GM23338 (cell line): ENCODE data around the gene THSD4.

ENCODE experiments used
- CTCF ChIP-seq, 2 experiments: fragments of 200-600 bp in 1 of 2; sonication (generic) in 1 of 2; conservative IDR thresholded peaks; 2 replicates each; pipeline versions ENCODE4 v1.5.1 to v1.6.1; 2016 to 2017; ENCODE audit warnings: antibody characterized with exemption in 2 of 2, low read depth in 2 of 2, mild to moderate bottlenecking in 2 of 2, moderate library complexity in 1 of 2
- EZH2 ChIP-seq: fragments of 200-600 bp; sonication (generic); IDR thresholded peaks from one replicate; pipeline ENCODE4 v1.8.0; 2017; ENCODE audit warnings: antibody characterized with exemption, mild to moderate bottlenecking, low read depth; ENCODE audit not compliant: unreplicated experiment
- EZH2phosphoT487 ChIP-seq: fragments of 200-600 bp; sonication (generic); IDR thresholded peaks from one replicate; pipeline ENCODE4 v1.8.1; 2018; ENCODE audit warnings: antibody characterized with exemption; ENCODE audit not compliant: unreplicated experiment
- JUNB ChIP-seq: IDR thresholded peaks from one replicate; pipeline ENCODE4 v1.6.1; 2016; ENCODE audit warnings: antibody characterized with exemption; ENCODE audit not compliant: unreplicated experiment
- NANOG ChIP-seq: IDR thresholded peaks from 2 replicates; pipeline ENCODE4 v1.6.1; 2016; ENCODE audit warnings: antibody characterized with exemption, borderline replicate concordance
- POLR2AphosphoS5 ChIP-seq: IDR thresholded peaks from 2 replicates; pipeline ENCODE4 v1.6.1; 2016; ENCODE audit warnings: antibody characterized with exemption, low read depth
- ZNF114 ChIP-seq: fragments of 250-450 bp; sonication (Bioruptor Pico); IDR thresholded peaks from 2 replicates; pipeline ENCODE4 v1.5.0; 2020; ENCODE audit warnings: mild to moderate bottlenecking, moderate library complexity
- ZNF331 ChIP-seq: fragments of 250-450 bp; sonication (Bioruptor Pico); IDR thresholded peaks from 2 replicates; pipeline ENCODE4 v1.5.0; 2020; ENCODE audit warnings: low read depth, mild to moderate bottlenecking, moderate library complexity
- TF ChIP-seq, protein P1 (sequence below): IDR thresholded peaks from one replicate; pipeline ENCODE4 v1.6.1; 2018; ENCODE audit warnings: antibody characterized with exemption; ENCODE audit not compliant: unreplicated experiment

- TF ChIP-seq CTCF (conservative IDR thresholded peaks at IDR 0.05; ENCODE audit: low read depth in 2 of 2) = no peak
- no peak for TF ChIP-seq POLR2AphosphoS5
- TF ChIP-seq JUNB = no peak
- TF ChIP-seq NANOG = no peak
- TF ChIP-seq EZH2phosphoT487 = no peak
- no peak for TF ChIP-seq EZH2
- TF ChIP-seq ZNF114 (CRISPR knock-in tag) = no peak
- TF ChIP-seq ZNF331 (CRISPR knock-in tag) = no peak
- TF ChIP-seq, protein P1, sequence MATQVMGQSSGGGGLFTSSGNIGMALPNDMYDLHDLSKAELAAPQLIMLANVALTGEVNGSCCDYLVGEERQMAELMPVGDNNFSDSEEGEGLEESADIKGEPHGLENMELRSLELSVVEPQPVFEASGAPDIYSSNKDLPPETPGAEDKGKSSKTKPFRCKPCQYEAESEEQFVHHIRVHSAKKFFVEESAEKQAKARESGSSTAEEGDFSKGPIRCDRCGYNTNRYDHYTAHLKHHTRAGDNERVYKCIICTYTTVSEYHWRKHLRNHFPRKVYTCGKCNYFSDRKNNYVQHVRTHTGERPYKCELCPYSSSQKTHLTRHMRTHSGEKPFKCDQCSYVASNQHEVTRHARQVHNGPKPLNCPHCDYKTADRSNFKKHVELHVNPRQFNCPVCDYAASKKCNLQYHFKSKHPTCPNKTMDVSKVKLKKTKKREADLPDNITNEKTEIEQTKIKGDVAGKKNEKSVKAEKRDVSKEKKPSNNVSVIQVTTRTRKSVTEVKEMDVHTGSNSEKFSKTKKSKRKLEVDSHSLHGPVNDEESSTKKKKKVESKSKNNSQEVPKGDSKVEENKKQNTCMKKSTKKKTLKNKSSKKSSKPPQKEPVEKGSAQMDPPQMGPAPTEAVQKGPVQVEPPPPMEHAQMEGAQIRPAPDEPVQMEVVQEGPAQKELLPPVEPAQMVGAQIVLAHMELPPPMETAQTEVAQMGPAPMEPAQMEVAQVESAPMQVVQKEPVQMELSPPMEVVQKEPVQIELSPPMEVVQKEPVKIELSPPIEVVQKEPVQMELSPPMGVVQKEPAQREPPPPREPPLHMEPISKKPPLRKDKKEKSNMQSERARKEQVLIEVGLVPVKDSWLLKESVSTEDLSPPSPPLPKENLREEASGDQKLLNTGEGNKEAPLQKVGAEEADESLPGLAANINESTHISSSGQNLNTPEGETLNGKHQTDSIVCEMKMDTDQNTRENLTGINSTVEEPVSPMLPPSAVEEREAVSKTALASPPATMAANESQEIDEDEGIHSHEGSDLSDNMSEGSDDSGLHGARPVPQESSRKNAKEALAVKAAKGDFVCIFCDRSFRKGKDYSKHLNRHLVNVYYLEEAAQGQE = no peak
Observed at GRCh38 chr15:71456811-71457210, 341.5 kb downstream of the THSD4 start.
